NCI-H748 (cell line): ENCODE results near the gene RAB7A.
"Not testable (repeated sequence)": the region's sequence is repeated elsewhere in the genome, so short reads cannot be mapped to it uniquely, and the experiment has no call there.

Experiments
- DNase-seq: peaks from one replicate; lab custom pipeline; 2025; ENCODE audit not compliant: unreplicated experiment; lab: John Stamatoyannopoulos, UW

Gene RAB7A

DNA sequence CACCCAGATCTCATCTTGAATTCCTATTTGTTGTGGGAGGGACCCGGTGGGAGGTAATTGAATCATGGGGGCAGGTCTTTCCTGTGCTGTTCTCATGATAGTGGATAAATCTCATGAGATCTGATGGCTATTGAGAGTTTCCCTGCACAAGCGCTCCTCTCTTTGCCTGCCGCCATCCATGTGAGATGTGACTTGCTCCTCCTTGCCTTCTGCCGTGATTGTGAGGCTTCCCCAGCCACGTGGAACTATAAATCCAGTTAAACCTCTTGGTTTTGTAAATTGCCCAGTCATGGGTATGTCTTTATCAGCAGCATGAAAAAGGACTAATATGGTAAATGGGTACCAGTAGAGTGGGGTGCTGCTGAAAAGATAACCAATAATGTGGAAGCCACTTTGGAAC lies 23.6 kb downstream of the RAB7A start:
- DNase-seq = not testable (repeated sequence)

DNA sequence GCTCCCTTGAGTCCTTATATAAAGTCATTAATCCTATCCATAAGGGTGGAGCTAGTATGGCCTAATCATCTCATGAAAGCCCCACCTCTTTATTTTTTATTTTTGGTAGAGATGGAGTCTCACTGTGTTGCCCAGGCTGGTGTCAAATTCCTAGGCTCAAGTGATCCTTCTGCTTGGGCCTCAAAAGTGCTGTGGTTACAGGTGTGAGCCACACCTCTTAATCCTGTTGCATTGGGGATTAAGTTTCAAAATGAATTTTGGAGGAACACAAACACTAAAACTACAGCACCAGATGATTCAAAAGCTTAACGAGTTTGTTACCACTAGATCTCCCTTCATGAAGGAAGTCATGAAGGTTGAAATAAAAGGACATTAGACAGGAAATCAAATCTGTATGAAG lies 27.7 kb downstream of the RAB7A start:
- no peak for DNase-seq

DNA sequence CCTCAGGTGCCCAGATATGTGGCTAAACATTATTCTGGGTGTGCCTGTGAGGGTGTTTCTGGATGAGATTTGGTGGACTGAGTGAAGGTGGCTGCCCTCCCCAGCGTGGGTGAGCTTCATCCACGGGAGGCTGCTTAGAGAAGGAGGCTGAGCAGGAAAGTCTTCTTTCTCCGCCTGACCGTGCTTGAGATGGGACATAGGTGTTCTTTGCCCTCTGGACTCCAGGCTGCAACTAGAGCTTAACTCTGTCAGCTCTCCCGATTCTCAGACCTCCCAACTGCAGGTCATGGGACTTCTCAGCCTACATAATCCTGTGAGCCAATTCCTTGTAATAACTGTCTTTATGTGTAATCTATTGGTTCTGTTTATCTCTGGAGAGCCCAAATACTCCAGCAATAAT lies 34.1 kb downstream of the RAB7A start:
- DNase-seq = no peak

DNA sequence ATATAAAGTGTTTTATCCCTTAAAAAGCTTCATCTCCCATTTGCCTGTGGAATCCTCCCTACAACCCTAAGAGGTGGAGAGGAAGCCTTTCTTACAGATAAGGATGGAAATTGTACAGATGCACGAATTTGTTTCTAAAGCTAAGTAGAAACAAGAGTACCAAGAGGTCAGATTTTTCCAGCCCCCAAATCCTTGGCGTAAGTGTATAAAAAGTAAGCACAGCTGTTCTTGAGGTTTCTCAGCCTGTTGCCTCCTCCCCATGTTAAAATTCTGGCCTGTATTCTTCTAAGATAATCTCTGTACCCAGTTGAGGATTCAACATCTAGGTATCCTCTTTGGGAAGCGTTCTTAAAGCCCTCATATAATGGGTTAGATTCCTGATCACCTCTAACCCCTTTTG lies 34.9 kb downstream of the RAB7A start:
- DNase-seq = no peak

DNA sequence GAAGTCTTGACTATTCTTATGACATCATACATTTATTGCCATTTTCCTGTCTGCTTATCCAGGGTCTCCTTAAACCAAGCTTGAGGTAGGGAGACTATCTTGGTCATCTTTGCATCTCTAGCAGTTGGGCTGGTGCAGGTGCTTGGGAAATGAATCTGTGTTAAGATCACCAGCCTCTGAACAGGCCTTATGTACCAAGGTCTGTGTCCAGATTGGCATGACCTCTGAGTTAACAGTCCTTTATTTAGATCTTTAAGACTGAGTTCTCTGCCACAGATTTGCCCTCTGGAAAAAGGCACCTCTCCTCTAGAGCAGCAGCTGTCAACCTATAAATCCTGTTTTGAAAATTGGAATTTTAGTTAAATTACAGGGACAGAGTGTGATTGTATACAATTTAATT lies 35.4 kb downstream of the RAB7A start:
- no peak for DNase-seq

GRCh38 chr3:128763967-128764366 lies 38.0 kb downstream of the RAB7A start:
- DNase-seq = no peak

- DNase-seq = no peak
Measured at GRCh38 chr3:128764863-128765262, 38.9 kb downstream of the RAB7A start.

DNA sequence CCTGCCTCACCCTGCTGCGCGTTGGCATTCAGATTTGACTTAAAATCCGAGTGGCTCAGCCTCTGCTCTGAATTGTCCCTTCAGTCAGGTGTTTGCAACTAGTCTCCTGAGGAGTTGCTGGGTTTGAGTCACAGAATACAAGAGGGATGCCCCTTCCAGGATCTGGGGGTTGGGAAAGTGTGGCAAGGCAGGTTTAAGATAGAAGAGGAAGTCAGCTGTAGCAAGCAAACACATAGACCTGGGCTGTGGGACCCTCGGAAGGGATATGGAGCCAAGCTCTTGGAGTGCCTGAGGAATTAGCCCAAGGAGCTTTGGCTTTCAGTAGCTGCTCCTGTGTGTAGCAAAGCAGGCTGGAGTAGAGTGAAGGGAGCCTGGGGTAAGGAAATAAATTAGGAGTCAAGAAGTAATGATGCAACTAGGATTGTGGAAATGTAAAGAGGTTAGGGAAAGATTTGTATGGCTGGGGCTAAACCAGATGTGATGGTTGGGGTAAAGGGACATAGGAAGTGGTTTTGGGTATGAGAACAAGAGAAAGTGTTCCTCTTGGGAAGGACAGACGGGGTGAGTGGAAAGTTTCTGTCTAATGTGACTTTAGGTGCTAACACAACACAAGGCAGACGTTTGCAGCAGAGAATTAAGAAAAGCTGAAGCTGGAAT lies 41.2 kb downstream of the RAB7A start:
- no peak for DNase-seq

DNA sequence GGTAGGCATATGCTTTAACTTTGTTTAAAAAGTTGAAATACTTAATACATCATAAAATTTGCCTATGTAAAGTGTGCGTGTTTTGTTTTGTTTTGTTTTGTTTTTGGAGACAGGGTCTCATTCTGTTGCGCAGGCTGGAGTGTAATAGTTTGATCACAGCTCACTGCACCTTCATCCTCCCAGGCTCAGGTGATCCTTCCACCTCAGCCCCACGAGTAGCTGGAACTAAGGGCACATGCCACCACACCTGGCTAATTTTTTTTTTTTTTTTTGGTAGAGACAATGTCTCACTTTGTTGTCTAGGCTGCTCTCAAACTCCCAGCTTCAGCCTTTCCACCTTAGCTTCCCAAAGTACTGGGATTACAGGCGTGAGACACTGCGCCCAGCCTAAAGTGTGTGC lies 42.5 kb downstream of the RAB7A start:
- no peak for DNase-seq

- no peak for DNase-seq
Measured at GRCh38 chr3:128770387-128770786, 44.4 kb downstream of the RAB7A start.

DNA sequence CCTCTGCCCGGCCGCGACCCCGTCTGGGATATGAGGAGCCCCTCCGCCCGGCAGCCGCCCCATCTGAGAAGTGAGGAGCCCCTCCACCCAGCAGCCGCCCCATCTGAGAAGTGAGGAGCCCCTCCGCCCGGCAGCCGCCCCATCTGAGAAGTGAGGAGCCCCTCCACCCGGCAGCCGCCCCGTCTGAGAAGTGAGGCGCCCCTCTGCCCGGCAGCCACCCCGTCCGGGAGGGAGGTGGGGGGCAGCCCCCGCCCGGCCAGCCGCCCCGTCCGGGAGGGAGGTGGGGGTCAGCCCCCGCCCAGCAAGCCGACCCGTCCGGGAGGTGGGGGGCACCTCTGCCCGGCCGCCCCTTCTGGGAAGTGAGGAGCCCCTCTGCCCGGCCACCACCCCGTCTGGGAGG lies 47.2 kb downstream of the RAB7A start:
- DNase-seq = not testable (repeated sequence)

DNA sequence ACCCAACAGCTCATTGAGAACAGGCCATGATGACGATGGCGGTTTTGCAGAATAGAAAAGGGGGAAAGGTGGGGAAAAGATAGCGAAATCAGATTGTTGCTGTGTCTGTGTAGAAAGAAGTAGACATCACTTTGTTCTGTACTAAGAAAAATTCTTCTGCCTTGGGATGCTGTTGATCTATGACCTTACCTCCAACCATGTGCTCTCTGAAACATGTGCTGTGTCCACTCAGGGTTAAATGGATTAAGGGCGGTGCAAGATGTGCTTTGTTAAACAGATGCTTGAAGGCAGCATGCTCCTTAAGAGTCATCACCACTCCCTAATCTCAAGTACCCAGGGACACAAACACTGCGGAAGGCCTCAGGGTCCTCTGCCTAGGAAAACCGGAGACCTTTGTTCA lies 47.6 kb downstream of the RAB7A start:
- not testable (repeated sequence) for DNase-seq

- DNase-seq = no peak
Measured at GRCh38 chr3:128775241-128775640, 49.3 kb downstream of the RAB7A start.

DNA sequence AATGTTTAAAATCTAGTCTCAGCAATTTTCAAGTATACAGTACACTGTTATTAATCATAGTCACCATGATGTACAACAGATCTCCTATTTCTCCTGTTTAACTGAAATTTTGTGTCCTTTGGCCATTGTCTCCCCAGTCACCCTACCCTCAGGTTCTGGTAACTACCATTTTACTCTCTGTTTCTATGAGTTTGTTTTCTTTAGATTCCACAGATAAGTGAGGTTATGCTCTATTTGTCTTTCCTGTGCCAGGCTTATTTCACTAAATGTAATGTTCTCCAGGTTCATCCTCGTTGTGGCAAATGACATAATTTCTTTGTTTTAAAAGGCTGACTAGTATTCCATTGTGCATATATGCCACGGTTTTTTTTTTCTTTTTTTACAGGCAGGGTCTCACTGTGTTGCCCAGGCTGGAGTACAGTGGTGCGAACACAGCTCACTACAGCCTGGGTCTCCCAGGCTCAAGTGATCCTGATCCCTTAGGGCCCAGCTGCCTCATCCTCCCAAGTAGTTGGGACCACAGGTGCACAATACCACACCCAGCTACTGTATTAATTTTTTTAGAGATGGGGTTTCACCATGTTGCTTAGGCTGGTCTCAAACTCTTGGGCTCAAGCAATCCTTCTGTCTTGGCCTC lies 50.0 kb downstream of the RAB7A start:
- DNase-seq = no peak

DNA sequence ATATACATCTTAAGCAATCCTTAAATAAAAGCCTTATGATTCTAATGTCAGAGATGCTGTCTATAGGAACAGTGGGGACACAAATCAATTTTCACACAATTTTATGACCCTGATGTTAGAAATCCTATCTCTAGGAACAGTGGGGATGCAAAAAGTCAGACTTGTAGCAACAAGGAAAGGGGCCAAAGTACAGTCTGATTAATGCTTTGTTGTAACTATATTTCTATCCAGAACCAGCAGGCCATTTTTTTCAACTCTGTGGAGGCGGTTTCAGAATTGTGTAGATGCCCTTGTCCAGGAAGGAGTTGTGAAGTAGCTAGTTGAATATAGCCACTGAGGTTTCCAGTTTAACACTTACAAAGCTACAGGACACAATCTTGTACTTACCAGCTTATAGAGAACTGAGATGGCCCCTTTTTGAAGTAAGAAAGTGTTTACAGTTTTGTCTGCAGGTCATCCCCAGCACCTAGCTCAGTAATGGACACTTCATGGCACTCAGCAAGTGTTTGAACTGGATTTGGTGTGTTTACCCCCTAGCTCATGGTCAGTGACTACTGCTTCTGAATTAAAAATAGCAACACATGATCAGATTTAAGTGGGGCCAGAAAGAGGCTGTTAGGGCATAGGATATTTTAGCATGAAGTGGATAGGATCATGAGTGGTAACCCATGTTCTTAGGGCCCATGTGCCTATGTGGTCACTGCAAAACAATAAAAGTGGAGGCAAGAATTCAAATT lies 54.3 kb downstream of the RAB7A start:
- no peak for DNase-seq

DNA sequence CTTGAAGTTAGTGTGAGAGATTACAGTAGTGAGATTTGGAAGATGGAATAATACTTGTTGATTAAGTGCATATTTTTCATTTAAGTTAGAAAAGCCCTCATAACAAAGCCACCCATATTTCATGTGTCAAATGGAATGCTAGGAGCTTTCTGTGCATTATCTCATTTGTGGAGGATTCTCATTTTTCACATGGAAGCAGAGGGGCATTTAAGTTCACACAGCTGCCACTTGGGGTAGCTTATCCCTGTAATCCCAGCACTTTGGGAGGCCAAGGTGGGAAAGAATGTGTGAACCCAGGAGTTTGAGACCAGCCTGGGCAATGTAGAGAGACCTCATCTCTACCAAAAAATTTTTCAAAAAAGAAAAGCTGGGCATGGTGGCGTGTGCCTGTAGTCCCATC lies 55.2 kb downstream of the RAB7A start:
- no peak for DNase-seq

GRCh38 chr3:128782282-128783146 lies 56.5 kb downstream of the RAB7A start:
- DNase-seq = no peak

DNA sequence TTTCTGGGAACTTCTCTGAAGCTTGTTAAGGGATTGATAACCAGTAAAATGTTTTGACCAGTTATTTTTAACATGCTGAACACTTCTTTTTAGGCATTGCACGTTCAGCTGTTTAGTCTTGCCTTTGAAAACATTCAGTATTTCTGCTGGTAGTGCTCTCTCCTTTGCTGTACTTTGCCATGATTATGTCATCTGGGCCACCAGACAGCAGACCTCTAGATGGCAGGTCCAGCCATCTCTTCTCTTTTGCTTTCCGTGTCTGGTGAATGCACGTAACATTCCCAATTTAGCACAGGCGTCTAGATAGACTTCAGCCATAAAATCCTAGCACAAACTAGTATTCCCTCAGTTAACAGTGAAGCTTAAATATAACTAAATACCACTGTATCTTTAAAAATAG lies 57.8 kb downstream of the RAB7A start:
- DNase-seq = no peak

- DNase-seq = no peak
Measured at GRCh38 chr3:128784232-128784631, 58.2 kb downstream of the RAB7A start.

DNA sequence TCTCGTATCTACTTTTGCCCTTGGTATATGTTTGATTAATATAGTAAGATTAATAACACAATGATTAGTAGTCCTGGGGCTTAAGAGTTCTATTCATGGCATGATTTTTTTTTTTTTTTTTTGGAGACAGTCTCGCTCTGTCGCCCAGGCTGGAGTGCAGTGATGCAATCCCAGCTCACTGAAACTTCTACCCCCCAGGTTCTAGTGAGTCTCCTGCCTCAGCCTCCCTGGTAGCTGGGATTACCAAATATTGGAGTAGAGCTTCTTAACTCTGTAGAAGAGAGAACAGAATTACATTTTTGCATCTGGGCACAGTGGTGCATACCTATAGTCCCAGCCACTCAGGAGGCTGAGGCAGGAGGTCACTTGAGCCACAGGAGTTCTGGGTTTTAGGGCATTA lies 58.9 kb downstream of the RAB7A start:
- DNase-seq = no peak

GRCh38 chr3:128786434-128787020 lies 60.5 kb downstream of the RAB7A start:
- DNase-seq = no peak
